GM23248 (cell line): Measurements from ENCODE around the gene RABL6. TPM values are rescaled to one million over a fixed set of nuclear protein-coding genes. Genes with fewer than 3 reads are reported as not detected.

Experiments used
- DNase-seq: peaks from one replicate; pipeline ENCODE4 v3.0.0-alpha.2; 2015
- H2AFZ ChIP-seq: fragments of 200-600 bp; sonication (generic); 2 replicates; pipeline ENCODE4 v1.6.1; 2016; ENCODE audit warnings: antibody characterized with exemption
- H3F3A ChIP-seq: fragments of 200-600 bp; sonication (generic); 2 replicates; pipeline ENCODE4 v1.6.1; 2016; ENCODE audit warnings: mild to moderate bottlenecking, antibody characterized with exemption, mixed run types; ENCODE audit not compliant: insufficient read depth
- H3K27ac ChIP-seq: fragments of 200-600 bp; sonication (generic); 2 replicates; pipeline ENCODE4 v1.5.1; 2016; ENCODE audit warnings: mild to moderate bottlenecking
- H3K27me3 ChIP-seq: fragments of 200-600 bp; sonication (generic); replicated peaks from 2 replicates; pipeline ENCODE4 v1.6.1; 2016; ENCODE audit warnings: mild to moderate bottlenecking; ENCODE audit not compliant: insufficient read depth
- H3K36me3 ChIP-seq: fragments of 200-600 bp; sonication (generic); 2 replicates; pipeline ENCODE4 v1.6.1; 2016; ENCODE audit warnings: low read depth, mild to moderate bottlenecking
- H3K4me1 ChIP-seq: fragments of 200-600 bp; sonication (generic); 2 replicates; pipeline ENCODE4 v1.6.1; 2016; ENCODE audit warnings: mild to moderate bottlenecking; ENCODE audit not compliant: insufficient read depth
- H3K4me2 ChIP-seq: fragments of 200-600 bp; sonication (generic); one replicate; pipeline ENCODE4 v1.6.1; 2016; ENCODE audit warnings: mild to moderate bottlenecking; ENCODE audit not compliant: unreplicated experiment
- H3K4me3 ChIP-seq: fragments of 200-600 bp; sonication (generic); 2 replicates; pipeline ENCODE4 v1.5.1; 2016; ENCODE audit warnings: mild to moderate bottlenecking
- H3K79me2 ChIP-seq: fragments of 200-600 bp; sonication (generic); 2 replicates; pipeline ENCODE4 v1.6.1; 2016; ENCODE audit warnings: mild to moderate bottlenecking; ENCODE audit not compliant: insufficient read depth
- H3K9ac ChIP-seq: fragments of 200-600 bp; sonication (generic); 2 replicates; pipeline ENCODE4 v1.6.1; 2016; ENCODE audit warnings: mild to moderate bottlenecking
- H3K9me2 ChIP-seq: fragments of 200-600 bp; sonication (generic); 2 replicates; pipeline ENCODE4 v1.6.1; 2016; ENCODE audit warnings: mixed run types, mild to moderate bottlenecking, moderate library complexity; ENCODE audit not compliant: insufficient read depth
- H3K9me3 ChIP-seq: fragments of 200-600 bp; sonication (generic); one replicate; pipeline ENCODE4 v1.6.1; 2017; ENCODE audit warnings: low read depth
- H4K20me1 ChIP-seq: fragments of 200-600 bp; sonication (generic); 2 replicates; pipeline ENCODE4 v1.6.0; 2016; ENCODE audit not compliant: insufficient read depth
- EZH2 ChIP-seq: fragments of 200-600 bp; sonication (generic); IDR thresholded peaks from 2 replicates; pipeline ENCODE4 v1.6.1; 2018; ENCODE audit warnings: antibody characterized with exemption, mild to moderate bottlenecking; ENCODE audit not compliant: insufficient read depth, poor library complexity, severe bottlenecking
- EZH2phosphoT487 ChIP-seq: fragments of 200-600 bp; sonication (generic); IDR thresholded peaks from 2 replicates; pipeline ENCODE4 v1.6.1; 2018; ENCODE audit warnings: antibody characterized with exemption, moderate library complexity, mild to moderate bottlenecking, low read depth; ENCODE audit not compliant: insufficient read depth
- WGBS, 2 experiments: methylation state at CpG; one replicate each; pipeline ENCODE4 v1.1.6; 2015 to 2017; ENCODE audit warnings: low lambda C conversion rate in 2 of 2, low coverage in 1 of 2; ENCODE audit errors: missing lambda C conversion rate in 2 of 2; 5-methylcytosine and 5-hydroxymethylcytosine counted together
- in situ Hi-C: fragments of 300-500 bp; cut with MboI; formaldehyde crosslinking; loops from 2 replicates; pipeline ENCODE4 v1.15.0; 2020
- polyA plus RNA-seq: library from polyadenylated mRNA; unstranded; fragments of >200 nt; fragmentation: Nextera tagmentation; extraction: Ambion mirVana; gene quantifications from 2 replicates; pipeline ENCODE4 v1.2.1, GENCODE V29; 2016
- total RNA-seq: library from RNA; depleted of rRNA; stranded (reverse); fragments of >200 nt; shearing (Covaris generic); gene quantifications from 2 replicates; pipeline ENCODE4 v1.2.3, GENCODE V29; 2014

The RABL6 gene
- total and polyA plus RNA-seq, 2 experiments from 2014 or later = 22.0 to 81.1 TPM

DNA sequence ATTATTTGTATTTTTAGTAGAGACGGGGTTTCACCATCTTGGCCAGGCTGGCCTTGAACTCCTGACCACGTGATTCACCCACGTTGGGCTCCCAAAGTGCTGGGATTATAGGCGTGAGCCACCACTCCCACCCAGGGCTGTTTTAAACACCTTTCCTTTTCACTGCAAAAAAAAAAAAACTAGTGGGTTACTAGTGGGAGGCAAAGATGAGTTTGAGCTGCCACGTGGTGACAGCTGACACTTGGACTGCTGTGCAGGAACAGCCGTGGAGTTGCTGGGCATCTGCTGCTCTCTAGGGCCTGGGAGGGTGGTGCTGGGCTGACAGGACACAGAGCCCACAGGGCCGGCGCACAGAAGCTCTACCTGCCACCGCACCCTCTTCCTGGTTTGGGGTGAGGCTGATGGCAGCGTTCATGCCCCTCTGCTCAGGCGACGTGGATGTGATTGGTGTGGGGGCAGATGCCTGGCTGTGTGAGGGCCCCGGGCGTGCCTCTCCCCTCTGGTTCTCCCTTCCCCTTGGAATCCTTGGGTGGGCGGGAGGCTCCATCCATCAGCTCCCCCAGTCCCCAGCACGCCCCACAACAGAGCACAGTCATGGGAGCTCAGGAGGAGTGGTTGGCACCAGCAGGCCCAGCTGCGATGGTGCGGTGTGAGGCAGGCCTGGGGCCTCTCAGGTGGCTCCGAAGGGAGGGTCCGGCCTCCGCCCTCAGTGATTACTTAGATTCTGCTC lies 16.9 kb downstream of the RABL6 start:
- H3F3A ChIP-seq = no peaks in the 10 kb centered on the region
- H3K36me3 ChIP-seq = no peaks in the 10 kb centered on the region
- no peak overlapping the region for H3K27ac ChIP-seq
- in situ Hi-C loops = no loop called here
- H3K9ac ChIP-seq = no peak overlapping the region
- H3K79me2 ChIP-seq = peaks cover 13% of the 10 kb centered on the region
- H3K27me3 ChIP-seq = no peaks in the 10 kb centered on the region
- no peak for DNase-seq
- no peak overlapping the region for H2AFZ ChIP-seq
- H3K9me2 ChIP-seq = no peaks in the 10 kb centered on the region
- no peak overlapping the region for H3K4me2 ChIP-seq
- no peak overlapping the region for H3K4me3 ChIP-seq
- no peaks in the 10 kb centered on the region for H4K20me1 ChIP-seq
- no peaks in the 10 kb centered on the region for H3K4me1 ChIP-seq
- no peaks in the 10 kb centered on the region for H3K9me3 ChIP-seq
- TF ChIP-seq EZH2 (no peak), EZH2phosphoT487 (no peak)
- WGBS, 2 experiments = 92 to 95% methylated on average over 19 to 21 of the region's 21 CpGs

DNA sequence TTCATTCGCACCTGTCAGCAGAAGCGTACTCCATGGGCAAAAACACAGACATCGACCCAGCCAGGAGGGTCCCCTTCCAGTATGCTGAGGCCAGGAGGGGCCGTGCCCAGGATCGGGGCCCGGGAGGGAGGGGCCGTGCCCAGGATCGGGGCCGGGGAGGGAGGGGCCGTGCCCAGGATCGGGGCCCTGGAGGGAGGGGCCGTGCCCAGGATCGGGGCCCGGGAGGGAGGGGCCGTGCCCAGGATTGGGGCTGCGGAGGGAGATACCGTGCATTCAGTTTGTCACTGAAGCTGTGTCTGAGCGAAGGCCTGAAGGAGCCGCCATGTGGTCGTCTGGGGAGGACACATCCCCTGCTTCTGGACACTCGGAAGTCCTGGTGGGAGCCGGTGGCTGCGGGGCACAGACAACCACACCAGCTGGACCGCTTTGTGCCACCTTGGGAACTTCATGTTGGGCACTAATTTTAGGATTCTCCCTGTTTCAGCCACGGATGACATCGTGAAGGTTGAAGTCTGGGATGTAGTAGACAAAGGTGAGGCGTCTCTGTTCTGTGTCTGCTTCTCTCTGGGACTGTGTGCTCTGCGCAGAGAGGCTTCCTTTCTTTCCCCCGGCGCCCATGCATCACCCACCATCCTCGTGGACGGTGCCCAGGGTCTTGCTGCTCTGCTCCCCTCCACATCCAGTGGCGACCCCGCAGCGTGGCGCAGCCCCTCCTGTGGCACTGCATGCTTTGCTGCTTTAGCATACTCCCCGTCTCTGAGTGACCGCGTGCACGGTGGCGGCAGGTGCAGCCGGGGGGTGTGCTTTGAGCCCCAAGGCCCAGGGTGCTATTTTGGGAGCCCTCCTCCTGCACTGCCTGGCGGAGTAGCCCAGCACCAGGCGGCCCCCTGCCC lies 17.8 kb downstream of the RABL6 start:
- no peaks in the 10 kb centered on the region for H4K20me1 ChIP-seq
- no peaks in the 10 kb centered on the region for H3K9me2 ChIP-seq
- 89 to 92% methylated on average over 28 to 44 of the region's 44 CpGs for whole genome bisulfite sequencing, 2 experiments
- H3K36me3 ChIP-seq = no peaks in the 10 kb centered on the region
- H3K4me3 ChIP-seq = no peak overlapping the region
- no peak overlapping the region for H3K9ac ChIP-seq
- no peaks in the 10 kb centered on the region for H3K27me3 ChIP-seq
- H3K4me2 ChIP-seq = no peak overlapping the region
- TF ChIP-seq EZH2phosphoT487 (no peak), EZH2 (no peak)
- no peaks in the 10 kb centered on the region for H3F3A ChIP-seq
- no peak overlapping the region for H3K27ac ChIP-seq
- H3K4me1 ChIP-seq = no peaks in the 10 kb centered on the region
- in situ Hi-C loops = no loop called here
- peaks cover 7% of the 10 kb centered on the region for H3K79me2 ChIP-seq
- no peak for DNase-seq
- H2AFZ ChIP-seq = no peak overlapping the region
- H3K9me3 ChIP-seq = no peaks in the 10 kb centered on the region

DNA sequence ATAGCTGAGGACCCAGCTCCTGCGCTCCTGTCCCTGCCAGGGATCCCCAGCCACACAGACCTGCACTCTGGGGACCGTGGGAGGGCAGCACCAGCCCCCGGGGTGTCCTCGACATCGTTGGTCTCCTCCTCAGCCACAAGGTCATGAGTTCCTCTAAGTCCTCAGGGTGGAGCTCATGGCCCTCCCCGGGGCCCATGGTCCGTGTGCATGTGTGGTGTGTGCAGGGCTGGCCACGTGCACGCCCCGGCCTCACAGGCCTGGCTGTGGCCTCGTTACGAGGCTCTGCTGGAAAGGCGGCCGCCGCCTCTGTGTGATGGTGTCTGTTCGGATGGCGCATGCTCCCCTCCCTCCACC lies 18.4 kb downstream of the RABL6 start:
- no peaks in the 10 kb centered on the region for H3K36me3 ChIP-seq
- no peak for DNase-seq
- H3K9ac ChIP-seq = no peak overlapping the region
- H3K4me3 ChIP-seq = no peak overlapping the region
- H3K9me3 ChIP-seq = no peaks in the 10 kb centered on the region
- H3K27me3 ChIP-seq = no peaks in the 10 kb centered on the region
- H3K4me1 ChIP-seq = no peaks in the 10 kb centered on the region
- no peaks in the 10 kb centered on the region for H3K9me2 ChIP-seq
- no peak overlapping the region for H2AFZ ChIP-seq
- H3K79me2 ChIP-seq = peaks cover under 1% of the 10 kb centered on the region
- in situ Hi-C loops = no loop called here
- H4K20me1 ChIP-seq = no peaks in the 10 kb centered on the region
- no peak overlapping the region for H3K4me2 ChIP-seq
- H3F3A ChIP-seq = no peaks in the 10 kb centered on the region
- no peak overlapping the region for H3K27ac ChIP-seq
- 91 to 97% methylated on average over 13 to 17 of the region's 17 CpGs for WGBS, 2 experiments
- no peak for TF ChIP-seq EZH2
- no peak for TF ChIP-seq EZH2phosphoT487

DNA sequence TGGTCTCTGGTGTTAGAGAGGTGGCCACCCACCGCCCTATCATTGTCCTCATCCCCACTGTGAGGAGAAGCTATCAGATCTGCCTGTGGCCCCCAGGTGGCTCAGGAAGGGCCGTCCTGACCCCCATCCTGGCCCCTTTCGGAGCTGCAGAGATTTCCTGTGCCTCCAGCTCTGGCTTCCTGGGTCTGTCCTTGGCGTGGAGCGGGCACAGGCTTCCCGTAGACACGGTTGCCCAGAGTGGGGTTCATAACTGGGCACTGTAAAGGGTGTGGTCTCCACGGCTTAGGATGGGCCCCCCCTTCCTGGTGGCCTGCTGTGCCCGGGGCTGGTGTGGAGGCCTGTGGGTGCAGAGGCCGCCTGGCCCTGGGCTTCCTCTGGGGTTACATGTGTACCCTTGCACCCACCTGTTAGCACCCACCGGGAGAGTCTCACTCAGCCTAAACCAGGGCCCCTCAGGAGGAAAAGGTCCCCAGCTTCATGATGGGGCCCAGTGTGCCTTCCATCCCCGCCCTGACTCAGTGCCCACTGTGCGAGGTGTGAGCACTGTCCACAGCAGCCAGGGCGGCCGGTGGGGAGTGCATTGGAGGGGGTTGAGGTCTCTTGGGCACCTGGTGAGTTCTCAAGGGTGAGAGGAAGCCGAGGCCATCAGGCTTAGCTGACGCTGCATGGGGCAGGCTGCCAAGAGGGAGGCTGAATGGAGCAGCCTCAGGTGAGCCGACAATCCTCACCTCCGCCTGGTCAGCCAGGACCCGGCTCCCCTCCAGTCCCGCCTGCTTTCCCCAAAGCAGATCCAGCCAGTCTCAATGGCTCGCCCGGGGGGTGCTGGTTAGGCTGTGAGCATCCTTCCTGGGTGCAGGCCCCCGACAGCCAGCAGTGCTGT lies 19.2 kb downstream of the RABL6 start:
- Histone ChIP-seq H3K79me2 (no peaks in the 10 kb centered on the region), H4K20me1 (no peaks in the 10 kb centered on the region), H3K27me3 (no peaks in the 10 kb centered on the region), H3K4me1 (no peaks in the 10 kb centered on the region), H3F3A (no peaks in the 10 kb centered on the region), H3K36me3 (no peaks in the 10 kb centered on the region), H3K9ac (no peak overlapping the region), H2AFZ (no peak overlapping the region), H3K27ac (no peak overlapping the region), H3K4me3 (no peak overlapping the region), H3K9me2 (no peaks in the 10 kb centered on the region), H3K4me2 (no peak overlapping the region), H3K9me3 (no peaks in the 10 kb centered on the region)
- 89 to 93% methylated on average over 18 to 24 of the region's 24 CpGs for WGBS, 2 experiments
- DNase-seq = no peak
- in situ Hi-C loops = no loop called here
- TF ChIP-seq EZH2 (no peak), EZH2phosphoT487 (no peak)
